NCI-H1694 (cell line): Measurements from ENCODE around the gene CUX1.

ENCODE experiments used
- DNase-seq: peaks from one replicate; lab custom pipeline; 2025; lab: John Stamatoyannopoulos, UW

The CUX1 gene, protein sequence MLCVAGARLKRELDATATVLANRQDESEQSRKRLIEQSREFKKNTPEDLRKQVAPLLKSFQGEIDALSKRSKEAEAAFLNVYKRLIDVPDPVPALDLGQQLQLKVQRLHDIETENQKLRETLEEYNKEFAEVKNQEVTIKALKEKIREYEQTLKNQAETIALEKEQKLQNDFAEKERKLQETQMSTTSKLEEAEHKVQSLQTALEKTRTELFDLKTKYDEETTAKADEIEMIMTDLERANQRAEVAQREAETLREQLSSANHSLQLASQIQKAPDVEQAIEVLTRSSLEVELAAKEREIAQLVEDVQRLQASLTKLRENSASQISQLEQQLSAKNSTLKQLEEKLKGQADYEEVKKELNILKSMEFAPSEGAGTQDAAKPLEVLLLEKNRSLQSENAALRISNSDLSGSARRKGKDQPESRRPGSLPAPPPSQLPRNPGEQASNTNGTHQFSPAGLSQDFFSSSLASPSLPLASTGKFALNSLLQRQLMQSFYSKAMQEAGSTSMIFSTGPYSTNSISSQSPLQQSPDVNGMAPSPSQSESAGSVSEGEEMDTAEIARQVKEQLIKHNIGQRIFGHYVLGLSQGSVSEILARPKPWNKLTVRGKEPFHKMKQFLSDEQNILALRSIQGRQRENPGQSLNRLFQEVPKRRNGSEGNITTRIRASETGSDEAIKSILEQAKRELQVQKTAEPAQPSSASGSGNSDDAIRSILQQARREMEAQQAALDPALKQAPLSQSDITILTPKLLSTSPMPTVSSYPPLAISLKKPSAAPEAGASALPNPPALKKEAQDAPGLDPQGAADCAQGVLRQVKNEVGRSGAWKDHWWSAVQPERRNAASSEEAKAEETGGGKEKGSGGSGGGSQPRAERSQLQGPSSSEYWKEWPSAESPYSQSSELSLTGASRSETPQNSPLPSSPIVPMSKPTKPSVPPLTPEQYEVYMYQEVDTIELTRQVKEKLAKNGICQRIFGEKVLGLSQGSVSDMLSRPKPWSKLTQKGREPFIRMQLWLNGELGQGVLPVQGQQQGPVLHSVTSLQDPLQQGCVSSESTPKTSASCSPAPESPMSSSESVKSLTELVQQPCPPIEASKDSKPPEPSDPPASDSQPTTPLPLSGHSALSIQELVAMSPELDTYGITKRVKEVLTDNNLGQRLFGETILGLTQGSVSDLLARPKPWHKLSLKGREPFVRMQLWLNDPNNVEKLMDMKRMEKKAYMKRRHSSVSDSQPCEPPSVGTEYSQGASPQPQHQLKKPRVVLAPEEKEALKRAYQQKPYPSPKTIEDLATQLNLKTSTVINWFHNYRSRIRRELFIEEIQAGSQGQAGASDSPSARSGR (N-terminal part only)

GRCh38 chr7:101817471-101818286, at the start of gene CUX1:
TSS of gene CUX1 (plus strand) at chr7:101817626. CDS start at chr7:101817640, 14 bp downstream.
- DNase-seq: no peak

DNA sequence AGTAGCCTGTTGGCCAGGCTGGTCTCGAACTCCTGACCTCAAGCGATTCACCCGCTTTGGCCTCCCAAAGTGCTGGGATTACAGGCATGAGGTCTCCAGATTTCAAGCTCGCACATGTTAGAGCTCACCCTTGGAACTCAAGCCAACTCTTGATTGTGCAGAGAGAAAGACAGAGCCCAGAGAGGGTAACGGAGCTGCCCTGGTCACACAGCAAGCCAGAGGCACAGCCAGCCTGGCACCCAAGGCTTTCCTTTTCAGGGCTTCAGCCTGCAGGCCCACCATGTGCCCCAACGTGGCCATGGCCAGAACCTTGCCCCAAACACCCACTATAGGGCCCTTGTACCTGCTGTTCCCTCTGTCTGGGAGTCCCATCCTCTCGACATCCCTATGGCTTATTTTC, 49.1 kb upstream of the CUX1 start:
- no peak for DNase-seq

DNA sequence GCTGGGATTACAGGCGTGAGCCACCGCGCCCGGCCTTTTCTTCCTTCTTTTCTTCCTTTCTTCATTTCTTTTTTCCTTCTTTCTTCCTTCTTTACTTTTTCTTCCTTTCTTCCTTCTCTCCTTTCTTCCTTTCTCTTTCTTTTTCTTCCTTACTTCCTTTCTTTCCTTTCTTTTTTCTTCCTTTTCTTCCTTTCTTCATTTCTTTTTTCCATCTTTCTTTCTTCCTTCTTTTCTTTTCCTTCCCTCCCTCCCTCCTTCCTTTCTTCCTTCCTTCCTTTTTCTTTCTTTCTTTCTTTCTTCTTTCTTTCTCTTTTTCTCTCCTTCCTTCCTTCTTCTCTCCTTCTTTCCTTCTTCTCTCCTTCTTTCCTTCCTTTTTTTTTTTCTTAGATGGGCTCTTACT, 47.0 kb upstream of the CUX1 start:
- no peak for DNase-seq

GRCh38 chr7:101772508-101773211, 44.8 kb upstream of the CUX1 start:
- DNase-seq: no peak

GRCh38 chr7:101775181-101775580, 42.2 kb upstream of the CUX1 start:
- DNase-seq: no peak

GRCh38 chr7:101778026-101778580, 39.3 kb upstream of the CUX1 start:
- DNase-seq: no peak

- DNase-seq: no peak
These were observed 38.2 kb upstream of the CUX1 start for GRCh38 chr7:101779267-101779666.

GRCh38 chr7:101780281-101780680, 37.1 kb upstream of the CUX1 start:
- no peak for DNase-seq

GRCh38 chr7:101781439-101781838, 36.0 kb upstream of the CUX1 start:
- no peak for DNase-seq

- no peak for DNase-seq
These were observed 35.0 kb upstream of the CUX1 start for GRCh38 chr7:101782476-101782875.

DNA sequence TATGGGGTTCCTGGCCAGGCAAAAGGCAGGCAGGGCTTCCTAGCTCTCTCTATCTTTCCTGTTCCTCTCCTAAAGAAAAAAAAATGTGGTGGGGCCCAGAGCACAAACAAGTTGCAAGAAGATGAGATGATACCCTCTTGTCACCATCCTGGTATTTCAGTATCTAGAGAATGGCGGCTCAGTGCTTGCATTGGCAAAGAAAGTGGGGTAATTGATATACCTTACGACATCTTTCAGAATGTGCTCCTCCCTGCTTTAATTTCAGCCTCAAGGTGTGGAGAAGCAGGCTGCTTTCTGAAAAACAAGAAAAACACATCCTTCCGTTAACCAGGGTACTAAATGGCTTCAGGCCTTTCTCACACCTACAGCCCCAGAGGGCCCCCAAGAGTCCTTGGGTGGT, 34.5 kb upstream of the CUX1 start:
- DNase-seq: no peak

DNA sequence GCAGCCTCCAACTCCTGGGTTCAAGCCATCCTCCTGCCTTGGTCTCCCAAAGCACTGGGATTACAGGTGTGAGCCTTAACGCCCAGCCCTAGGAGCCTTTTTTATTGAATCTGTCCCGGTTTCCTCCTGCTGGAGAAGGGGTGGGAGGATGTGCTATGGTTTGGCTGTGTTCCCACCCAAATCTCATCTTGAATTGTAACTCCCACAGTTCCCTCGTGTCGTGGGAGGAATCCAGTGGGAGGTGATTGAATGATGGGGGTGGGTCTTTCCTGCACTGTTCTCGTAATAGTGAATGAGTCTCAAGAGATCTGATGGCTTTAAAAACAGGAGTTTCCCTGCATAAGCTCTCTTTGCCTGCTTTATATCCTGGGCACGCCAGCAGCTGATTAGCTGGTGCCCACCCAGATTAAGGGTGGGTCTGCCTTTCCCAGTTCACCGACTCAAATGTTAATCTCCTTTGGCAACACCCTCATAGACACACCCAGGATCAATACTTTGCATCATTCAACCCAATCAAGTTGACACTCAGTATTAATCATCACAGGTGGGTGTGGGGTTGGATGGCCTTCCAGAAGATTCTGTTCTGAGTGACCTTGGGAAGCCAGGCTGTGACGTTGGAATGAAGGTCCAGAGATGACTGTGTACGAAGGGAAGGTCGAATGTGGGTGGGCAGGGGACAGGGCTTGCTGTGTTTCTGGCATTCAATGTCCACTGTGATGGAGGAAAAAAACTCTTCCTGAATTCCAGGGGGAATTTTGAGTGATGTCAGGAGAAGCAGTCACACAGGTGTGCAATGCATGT, 33.8 kb upstream of the CUX1 start:
- no peak for DNase-seq

GRCh38 chr7:101784292-101785127, 32.9 kb upstream of the CUX1 start:
- no peak for DNase-seq

GRCh38 chr7:101787864-101788263, 29.6 kb upstream of the CUX1 start:
- DNase-seq: no peak

- no peak for DNase-seq
These were observed 28.9 kb upstream of the CUX1 start for GRCh38 chr7:101788517-101788916.

DNA sequence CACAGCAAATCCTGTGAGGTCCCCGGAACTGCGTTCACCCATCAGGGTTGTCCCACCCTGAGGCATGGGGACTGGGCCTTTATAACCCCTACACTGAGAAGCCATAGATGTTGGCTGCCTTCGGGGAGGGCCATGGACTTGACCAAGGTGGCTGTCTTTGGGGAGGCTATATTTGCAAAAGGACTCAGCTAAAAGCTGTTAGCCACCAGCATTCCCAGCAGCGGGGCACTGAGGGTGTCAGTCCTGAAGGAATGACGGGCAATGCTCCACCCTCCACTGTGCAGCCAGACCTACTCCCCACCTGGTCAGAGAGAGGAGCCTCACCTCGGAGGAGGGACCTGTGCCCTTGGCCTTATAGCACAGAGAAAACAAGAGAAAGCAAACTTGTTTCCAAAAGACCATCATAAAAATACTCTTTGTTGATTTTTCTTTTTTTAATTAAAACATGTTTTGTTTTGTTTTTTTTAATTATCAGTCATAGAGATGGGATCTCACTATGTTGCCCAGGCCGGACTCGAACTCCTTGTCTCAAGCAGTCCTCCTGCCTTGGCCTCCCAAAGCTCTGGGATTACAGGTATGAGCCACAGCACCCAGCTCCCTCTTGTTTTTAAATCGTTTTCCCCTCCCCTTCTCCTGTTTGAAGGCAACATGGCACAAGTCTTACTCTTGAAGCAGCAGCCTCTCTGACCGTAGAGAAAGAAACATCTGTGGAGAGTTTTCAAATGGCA, 26.7 kb upstream of the CUX1 start:
- no peak for DNase-seq

GRCh38 chr7:101792051-101792681, 25.3 kb upstream of the CUX1 start:
- DNase-seq: no peak
